ENCODE results near the gene CRELD2. TPM values are rescaled to one million over a fixed set of nuclear protein-coding genes. Genes with fewer than 3 reads are reported as not detected.

CRELD2 gene
- total RNA-seq, 1 donor from 2014 or later, result 22.1 TPM

- DNase-seq (no peak), ATAC-seq (ENCODE audit: poor library complexity) (no peak)
- intact Hi-C loops (cut with DNase I), result no loop called here
Measured at GRCh38 chr22:49924113-49924833, 5.8 kb downstream of the CRELD2 start.

DNA sequence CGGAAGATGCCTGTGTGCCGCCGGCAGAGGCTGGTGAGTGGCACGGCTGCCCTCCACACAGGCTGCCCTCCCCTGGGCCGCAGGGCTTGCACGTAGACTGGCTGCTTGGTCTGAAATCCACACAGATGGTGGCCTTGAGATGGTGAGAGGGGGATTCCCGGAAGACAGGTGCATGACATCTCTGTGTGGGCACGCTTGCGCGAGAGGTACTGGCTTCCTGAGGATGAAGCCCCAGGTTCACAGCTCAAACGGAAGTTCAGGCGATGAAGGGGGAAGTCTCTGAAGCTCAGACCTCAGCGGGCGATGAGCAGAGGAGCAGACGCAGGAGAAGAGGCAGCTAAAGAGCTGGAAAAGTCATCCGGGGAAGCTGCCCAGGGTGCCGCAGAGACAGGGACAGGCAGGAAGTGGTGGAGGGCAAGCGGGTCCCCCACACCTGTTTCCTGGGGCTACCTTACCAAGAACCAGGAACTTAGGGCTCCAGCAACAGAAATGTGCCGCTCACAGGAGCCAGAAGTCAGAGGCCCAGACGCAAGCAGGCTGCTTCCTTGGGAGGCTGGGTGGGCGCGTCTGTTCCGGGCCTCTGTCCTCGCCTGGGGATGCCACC is 7.2 kb downstream of the CRELD2 start:
- ATAC-seq (ENCODE audit: poor library complexity), result no peak
- no peak for DNase-seq
- intact Hi-C loops (cut with DNase I), result no loop called here

DNA sequence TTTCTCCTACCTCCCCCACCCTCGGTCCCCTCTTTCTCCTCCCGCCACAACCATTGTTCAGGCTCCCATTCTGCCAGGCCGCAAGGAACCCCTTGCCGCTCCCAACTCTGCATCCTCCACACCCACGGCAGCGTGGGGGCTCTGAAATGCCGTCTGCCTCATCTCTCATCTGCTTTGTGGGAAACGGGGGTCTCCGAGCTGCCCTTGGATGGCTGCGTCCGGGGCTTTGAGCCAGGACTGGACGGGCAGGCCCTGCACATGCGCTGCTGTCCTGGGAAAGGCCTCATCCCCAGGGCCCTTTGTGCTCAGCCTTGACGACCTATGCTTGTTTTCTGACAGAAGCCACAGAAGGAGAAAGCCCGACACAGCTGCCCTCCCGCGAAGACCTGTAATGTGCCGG is 8.5 kb downstream of the CRELD2 start:
- ATAC-seq (ENCODE audit: poor library complexity), result no peak
- DNase-seq, result no peak
- intact Hi-C loops (cut with DNase I), result no loop called here

- ATAC-seq (ENCODE audit: poor library complexity) (no peak), DNase-seq (no peak)
- intact Hi-C loops (cut with DNase I), result no loop called here
Measured at GRCh38 chr22:49927483-49928184, 9.2 kb downstream of the CRELD2 start.

GRCh38 chr22:49928185-49928495 is 9.7 kb downstream of the CRELD2 start:
- intact Hi-C loops (cut with DNase I), result no loop called here
- DNase-seq (no peak), ATAC-seq (ENCODE audit: poor library complexity) (no peak)

GRCh38 chr22:49928555-49929210 is 10.2 kb downstream of the CRELD2 start:
- intact Hi-C loops (cut with DNase I), result no loop called here

DNA sequence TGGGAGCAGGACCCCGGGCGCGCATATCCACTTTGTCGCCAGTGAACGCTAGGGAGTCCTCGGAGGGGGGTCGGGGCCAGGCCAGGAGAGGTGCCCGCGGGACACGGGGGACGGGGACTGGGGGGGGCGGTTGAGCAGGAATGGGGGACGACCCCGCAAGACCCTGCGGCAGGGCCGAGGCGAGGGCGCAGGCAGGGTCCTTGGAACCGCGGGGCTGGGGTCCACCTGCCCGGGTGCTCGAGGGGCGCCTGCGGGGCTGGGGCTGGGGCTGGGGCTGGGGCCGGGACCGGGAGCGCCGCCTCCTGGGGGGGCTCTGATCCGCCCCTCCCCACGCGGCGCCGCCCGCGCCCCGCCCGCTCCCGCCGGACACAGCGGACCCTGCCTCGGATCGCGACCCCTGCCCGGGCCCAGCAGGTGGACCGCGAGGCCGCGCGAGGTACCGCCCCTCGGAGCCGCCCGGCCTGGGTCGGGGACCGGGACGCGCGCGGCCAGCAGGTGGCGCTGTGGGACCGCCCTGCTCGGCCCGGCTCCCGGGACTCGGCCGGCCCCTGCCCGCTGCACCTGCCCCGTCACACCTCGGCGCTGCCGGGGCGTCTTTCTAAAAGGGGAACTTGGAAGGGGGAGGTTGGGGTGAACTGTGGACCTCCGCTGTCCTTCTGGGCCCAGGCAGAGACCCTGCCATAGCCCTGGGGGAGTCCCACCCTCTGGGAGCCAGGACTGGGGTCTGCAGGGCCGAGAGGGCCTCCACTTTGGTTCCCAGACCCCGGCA is 11.0 kb downstream of the CRELD2 start:
- peak; percentile 62 for ATAC-seq (ENCODE audit: poor library complexity)
- intact Hi-C loops (cut with DNase I), result no loop called here
- peak; percentile 75 for DNase-seq

More at GRCh38 chr22:49928555-49929210, 10.2 kb downstream of the CRELD2 start:
- DNase-seq (no peak), ATAC-seq (ENCODE audit: poor library complexity) (no peak)

GRCh38 chr22:49929994-49930575 is 11.7 kb downstream of the CRELD2 start:
- DNase-seq (no peak), ATAC-seq (ENCODE audit: poor library complexity) (no peak)
- intact Hi-C loops (cut with DNase I), result loop anchor here (2.0 to 5.0 kb wide), 2 partner anchors 42 to 101 kb away; no protein-coding TSS in a partner anchor

DNA sequence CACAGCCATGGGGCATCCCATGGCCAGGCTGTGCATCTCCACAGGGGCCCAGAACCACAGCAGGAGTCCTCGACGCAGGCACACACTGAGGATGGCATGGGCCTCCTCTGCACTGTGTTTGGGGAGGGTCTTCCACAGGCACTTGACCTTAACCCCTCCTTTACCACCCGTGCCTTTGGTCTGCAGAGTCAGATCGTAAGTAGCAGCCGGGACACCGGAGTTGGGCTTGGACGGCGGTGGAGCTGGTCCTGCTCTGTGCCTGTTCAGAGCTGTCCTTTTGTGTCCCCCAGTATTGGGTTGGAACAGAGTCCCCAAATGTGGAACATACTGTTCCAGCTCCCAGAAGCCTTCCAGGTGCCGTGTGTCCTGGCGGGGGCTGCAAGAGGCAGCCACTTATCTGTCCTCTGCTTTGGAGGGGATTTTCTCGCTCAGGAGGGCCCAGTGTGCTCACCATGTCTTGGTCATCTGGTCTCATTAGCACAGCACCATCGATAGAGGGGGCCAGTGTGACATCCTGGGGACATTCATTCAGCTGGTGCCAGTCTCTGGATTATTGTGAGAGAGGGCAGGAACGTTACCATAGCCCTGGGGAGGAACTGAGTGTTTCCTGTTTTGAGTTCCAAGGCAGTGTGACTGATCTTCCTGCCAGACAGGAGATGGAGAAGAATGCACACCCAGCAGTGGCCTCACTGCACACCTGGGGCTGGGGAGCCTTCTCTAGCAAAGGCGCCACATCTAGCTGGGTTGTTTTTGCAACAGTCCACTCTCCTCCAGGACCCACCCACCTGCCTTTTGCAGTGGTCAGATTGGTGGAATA is 12.4 kb downstream of the CRELD2 start:
- ATAC-seq (ENCODE audit: poor library complexity), result peak; percentile 52
- intact Hi-C loops (cut with DNase I), result loop anchor here (2.0 to 5.0 kb wide), 2 partner anchors 41 to 100 kb away; no protein-coding TSS in a partner anchor
- DNase-seq, result peak; percentile 76

DNA sequence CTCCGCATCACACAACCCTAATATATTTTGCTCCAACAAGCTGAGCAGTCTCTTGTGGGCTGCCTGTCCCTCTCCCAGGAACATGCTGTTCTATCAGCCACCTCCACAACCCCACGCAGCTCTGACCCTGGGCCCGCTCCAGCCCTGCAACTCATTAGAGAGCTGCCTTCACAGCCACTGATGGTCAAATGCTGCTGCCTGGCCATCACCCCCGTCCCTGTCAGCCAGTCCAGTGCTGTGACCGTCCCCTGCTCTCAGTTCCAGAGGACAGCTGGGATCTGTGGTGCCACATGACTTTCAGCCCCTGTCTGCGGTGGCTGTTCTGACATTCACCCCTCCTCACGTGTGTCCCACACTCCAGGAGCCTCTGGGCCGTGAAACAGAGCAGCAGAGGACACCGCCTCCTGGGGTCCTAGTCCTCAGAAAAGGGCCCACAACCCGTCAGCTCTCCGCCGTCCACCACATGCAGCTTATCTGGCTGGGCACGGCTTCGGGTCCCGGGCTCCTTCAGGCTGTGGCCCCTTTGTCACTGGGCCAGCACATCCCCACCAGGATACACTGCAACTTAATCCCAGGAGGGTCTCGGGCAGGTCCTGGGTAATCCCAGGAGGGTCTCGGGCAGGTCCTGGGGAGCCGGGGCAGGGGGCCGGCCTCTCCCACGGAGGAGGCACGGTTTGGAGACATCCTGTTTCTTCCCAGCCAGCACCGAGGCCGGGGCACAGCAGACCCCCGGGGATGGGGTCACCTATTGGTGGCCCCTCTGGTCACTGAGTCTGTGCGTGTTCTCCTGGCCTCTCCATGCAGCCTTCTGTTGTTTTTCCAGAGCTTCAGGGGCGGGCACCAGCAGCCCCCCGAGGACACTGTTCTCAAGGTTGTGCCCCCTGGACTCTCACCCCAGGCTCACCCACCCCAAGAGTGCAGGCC is 15.1 kb downstream of the CRELD2 start:
- intact Hi-C loops (cut with DNase I), result loop anchor here (2.0 to 5.0 kb wide), 2 partner anchors 27 to 39 kb away; partner anchors contain the start of gene PIM3

DNA sequence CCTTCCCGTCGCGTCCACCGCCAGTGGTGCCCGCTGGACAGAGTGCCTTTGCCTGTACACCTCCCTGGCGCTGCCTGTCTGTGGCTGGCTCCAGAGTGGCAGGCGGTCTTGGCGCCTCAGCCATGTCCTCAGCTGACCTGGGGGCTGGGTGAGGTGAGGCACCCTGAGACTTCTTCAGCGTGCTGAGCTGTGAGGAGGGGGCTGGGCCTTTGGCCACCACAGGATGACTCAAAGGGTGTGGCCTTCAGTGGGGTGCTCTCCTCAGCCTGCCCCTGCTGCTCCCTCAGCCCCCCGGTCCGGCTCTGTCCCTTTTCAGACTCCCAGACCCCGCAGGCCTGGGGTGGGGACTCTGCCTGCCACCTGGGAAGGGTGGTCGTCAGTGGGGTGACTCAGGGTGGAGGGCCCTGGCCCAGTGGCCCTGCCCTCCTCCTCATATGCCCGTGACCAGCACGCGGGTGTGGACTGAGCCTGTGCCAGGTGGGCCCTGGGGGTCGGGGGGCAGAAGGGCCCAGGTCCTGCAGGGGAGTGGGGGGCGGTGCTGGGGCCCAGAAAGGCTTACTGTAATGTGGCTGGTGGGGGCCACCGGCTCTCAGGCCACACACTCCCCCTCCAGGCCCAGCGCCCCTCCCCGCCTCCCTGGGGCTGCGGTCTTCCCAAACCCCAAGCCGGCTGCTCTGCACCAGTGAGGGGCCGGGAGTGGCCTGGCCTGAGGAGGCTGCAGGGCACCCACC is 15.9 kb downstream of the CRELD2 start:
- intact Hi-C loops (cut with DNase I), result loop anchor here (2.0 to 5.0 kb wide), 2 partner anchors 26 to 38 kb away; partner anchors contain the start of gene PIM3
- ATAC-seq (ENCODE audit: poor library complexity) (peak; percentile 45), DNase-seq (peak; percentile 84)

More for the DNA sequence above, 15.1 kb downstream of the CRELD2 start:
- ATAC-seq (ENCODE audit: poor library complexity) (peak; percentile 28), DNase-seq (peak; percentile 87)

DNA sequence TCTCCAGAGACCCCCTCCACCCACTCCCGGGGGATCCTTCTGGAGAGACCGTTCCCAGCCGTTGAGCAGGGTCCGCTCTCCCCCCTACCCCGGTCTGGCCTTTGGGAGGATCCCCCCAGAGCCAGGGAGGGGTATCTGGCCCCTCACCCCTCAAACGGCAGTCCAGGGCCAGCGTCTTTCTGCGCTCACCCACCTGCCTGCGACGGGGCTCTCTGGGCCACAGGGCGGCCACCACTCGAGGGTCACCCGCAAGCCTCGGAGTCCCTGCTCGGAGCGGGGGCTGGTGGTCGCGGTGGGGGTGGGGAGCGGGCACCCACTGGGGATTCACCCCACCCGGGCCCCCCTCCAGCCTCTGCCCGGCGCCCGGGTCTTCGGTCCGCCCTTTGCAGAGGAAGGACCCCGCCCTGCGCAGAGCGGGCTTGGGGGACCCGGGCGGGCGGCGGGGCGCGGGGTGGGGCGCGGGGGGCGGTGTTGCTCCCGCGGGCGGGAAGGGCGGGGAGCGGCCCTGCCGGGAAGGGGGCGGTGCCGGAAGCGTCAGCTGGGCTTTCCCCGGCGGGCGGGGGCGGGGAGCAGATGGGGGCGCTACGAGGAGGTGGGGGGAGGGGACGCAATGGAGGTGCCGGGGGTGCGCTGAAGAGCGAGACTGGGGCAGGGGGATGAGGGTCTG is 16.6 kb downstream of the CRELD2 start:
- intact Hi-C loops (cut with DNase I), result loop anchor here (2.0 to 5.0 kb wide), 2 partner anchors 26 to 37 kb away; partner anchors contain the start of gene PIM3

DNA sequence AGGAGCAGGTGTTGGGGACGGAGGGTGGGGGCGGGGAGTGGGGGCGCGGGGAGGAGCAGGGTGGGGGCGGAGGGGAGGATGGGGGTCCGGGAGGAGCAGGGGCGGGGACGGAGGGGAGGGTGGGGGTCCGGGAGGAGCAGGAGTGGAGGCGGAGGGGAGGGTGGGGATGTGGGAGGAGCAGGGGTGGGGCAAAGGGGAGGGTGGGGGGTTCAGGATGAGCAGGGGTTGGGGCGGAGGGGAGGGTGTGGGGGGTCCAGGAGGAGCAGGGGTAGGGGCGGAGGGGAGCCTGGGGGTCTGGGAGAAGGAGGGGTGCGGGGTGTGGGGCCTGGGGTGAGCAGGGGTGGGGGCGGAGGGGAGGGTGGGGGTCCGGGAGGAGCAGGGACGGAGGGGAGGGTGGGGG is 17.1 kb downstream of the CRELD2 start:
- DNase-seq, result peak; percentile 43
- no peak for ATAC-seq (ENCODE audit: poor library complexity)
- intact Hi-C loops (cut with DNase I), result loop anchor here (2.0 kb wide), 1 partner anchor 25 kb away; the partner anchor contains the start of gene PIM3

More for the DNA sequence above, 16.6 kb downstream of the CRELD2 start:
- DNase-seq (peak; percentile 92), ATAC-seq (ENCODE audit: poor library complexity) (peak; percentile 16)

DNA sequence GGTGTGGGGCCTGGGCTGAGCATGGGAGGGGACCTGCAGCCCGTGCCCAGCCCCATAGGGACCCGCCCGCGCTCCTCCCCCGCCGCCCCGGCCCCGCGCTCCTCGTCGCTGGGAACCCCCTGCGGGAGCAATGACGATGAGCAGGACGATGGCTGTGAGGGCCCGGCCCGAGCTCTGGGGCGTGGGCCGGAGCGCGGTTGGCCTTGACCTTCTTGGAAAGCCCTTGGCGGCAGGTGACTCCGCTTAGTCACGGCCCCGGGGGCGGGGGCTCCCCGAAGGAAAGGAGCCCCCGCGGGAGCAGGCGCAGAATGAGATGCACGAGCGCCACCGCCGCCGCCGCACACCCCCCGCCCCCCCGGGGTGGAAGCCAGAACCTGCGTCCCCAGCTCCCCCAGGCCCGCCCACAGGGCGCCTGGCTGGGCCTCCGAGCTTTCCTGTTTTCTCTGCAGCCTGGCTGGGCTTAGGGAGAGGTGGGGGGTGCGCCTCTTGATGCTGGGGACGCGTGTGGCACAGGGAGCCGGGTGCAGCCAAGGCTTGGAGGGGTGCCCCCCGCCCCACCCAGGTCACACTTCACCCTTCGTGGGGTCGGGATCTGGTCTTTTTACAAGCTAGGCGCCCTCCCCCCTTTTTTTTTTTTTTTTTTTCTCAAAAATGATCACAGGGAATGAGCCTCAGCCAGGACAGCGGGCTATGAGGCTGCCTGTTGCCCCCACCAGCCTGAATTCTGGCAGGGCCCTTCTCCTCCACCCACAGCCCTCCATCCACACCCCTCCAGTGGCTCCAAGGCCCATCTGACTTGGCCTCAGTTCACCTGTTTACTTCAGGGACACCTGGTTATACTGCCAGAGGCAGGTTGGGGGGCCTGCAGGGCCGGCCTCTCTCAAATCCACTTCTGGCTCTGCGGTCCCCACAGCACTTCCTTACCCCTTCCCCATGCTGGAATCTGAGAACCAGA is 17.9 kb downstream of the CRELD2 start:
- intact Hi-C loops (cut with DNase I), result no loop called here
- DNase-seq (peak; percentile 96), ATAC-seq (ENCODE audit: poor library complexity) (peak; percentile 61)
